Tibial nerve (tissue), 4 donors: ENCODE data around the gene GUCD1.

Experiments used
- EP300 ChIP-seq, 2 donors: sonication (generic); formaldehyde crosslinking; IDR thresholded peaks; one replicate each; pipeline ENCODE4 v1.6.1; 2017; ENCODE audit warnings: antibody characterized with exemption in 2 of 2, mild to moderate bottlenecking in 1 of 2
- POLR2A ChIP-seq, 2 donors: fragments of 450-650 bp; IDR thresholded peaks; one replicate each; pipeline ENCODE4 v1.6.1; 2017; ENCODE audit warnings: antibody characterized with exemption in 2 of 2, mild to moderate bottlenecking in 2 of 2, moderate library complexity in 2 of 2
- TF ChIP-seq, protein P1 (sequence below), 5 experiments: fragments of 200-600 bp in 3 of 5; fragments of 450-650 bp in 2 of 5; sonication (generic) in 3 of 5; IDR thresholded peaks; one replicate each; pipeline ENCODE4 v1.5.1; 2016 to 2019; ENCODE audit warnings: antibody characterized with exemption in 5 of 5, mild to moderate bottlenecking in 3 of 5, moderate library complexity in 2 of 5

DNA sequence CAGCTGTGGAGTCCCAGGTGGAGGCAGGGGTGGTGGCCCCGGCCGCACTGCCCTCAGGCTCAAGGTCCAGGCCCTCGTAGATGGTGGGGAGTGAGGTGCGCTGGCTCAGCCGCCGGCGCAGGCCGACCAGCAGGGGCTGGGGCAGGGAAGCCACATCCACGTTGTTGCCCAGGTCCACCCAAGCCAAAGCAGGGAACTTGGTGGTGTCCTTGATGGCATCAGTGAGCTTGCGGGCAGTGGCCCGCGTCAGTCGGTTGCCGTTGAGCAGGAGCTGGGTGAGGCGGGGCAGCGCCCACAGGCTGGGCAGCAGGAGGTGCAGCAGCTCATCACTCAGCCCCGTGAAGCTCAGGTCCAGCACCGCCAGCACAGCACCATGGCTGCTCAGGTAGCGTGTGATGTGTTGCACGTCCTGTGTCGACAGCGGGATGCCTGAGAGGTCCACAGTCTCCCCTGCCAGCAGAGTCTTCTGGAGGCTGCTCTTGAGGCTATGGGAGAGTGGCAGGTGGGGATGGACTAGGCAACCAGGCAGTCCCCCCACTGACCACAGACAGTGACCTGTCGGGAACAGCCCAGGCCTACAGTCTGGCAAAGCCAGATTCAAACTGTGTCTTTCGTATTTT is 31.1 kb upstream of the GUCD1 start:
- TF ChIP-seq, protein P1, sequence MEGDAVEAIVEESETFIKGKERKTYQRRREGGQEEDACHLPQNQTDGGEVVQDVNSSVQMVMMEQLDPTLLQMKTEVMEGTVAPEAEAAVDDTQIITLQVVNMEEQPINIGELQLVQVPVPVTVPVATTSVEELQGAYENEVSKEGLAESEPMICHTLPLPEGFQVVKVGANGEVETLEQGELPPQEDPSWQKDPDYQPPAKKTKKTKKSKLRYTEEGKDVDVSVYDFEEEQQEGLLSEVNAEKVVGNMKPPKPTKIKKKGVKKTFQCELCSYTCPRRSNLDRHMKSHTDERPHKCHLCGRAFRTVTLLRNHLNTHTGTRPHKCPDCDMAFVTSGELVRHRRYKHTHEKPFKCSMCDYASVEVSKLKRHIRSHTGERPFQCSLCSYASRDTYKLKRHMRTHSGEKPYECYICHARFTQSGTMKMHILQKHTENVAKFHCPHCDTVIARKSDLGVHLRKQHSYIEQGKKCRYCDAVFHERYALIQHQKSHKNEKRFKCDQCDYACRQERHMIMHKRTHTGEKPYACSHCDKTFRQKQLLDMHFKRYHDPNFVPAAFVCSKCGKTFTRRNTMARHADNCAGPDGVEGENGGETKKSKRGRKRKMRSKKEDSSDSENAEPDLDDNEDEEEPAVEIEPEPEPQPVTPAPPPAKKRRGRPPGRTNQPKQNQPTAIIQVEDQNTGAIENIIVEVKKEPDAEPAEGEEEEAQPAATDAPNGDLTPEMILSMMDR (IDR thresholded peaks at IDR 0.05) = no peak
- TF ChIP-seq POLR2A (IDR thresholded peaks at IDR 0.05) (no peak), EP300 (IDR thresholded peaks at IDR 0.05) (no peak)
